GM12873 (cell line): Measurements from ENCODE around the gene TSKU.
A peak's percentile ranks its signal among the peaks of the same experiment; 100 is the strongest.

Experiments
- CTCF ChIP-seq: IDR thresholded peaks from 2 replicates; pipeline ENCODE4 v1.5.1; 2012; ENCODE audit warnings: low read depth, mild to moderate bottlenecking, moderate library complexity, low read length, control low read depth; ENCODE audit not compliant: insufficient read depth; ENCODE audit errors: missing control alignments

Gene TSKU

GRCh38 chr11:76798202-76798581 lies 15.0 kb downstream of the TSKU start:
- no peak for TF ChIP-seq CTCF

GRCh38 chr11:76798671-76799065 lies 15.5 kb downstream of the TSKU start:
- no peak for TF ChIP-seq CTCF

- peak; percentile 82 for TF ChIP-seq CTCF
Measured at GRCh38 chr11:76799066-76799804, 16.1 kb downstream of the TSKU start.

- TF ChIP-seq CTCF: no peak
Measured at GRCh38 chr11:76800466-76801200, 17.5 kb downstream of the TSKU start.

- TF ChIP-seq CTCF: no peak
Measured at GRCh38 chr11:76801225-76801624, 18.1 kb downstream of the TSKU start.

GRCh38 chr11:76801736-76802135 lies 18.6 kb downstream of the TSKU start:
- no peak for TF ChIP-seq CTCF

GRCh38 chr11:76802151-76802550 lies 19.0 kb downstream of the TSKU start:
- no peak for TF ChIP-seq CTCF
